Skeletal muscle satellite cell (primary cell): ENCODE results near the gene PHOSPHO1.

Source experiments
- H3K27me3 ChIP-seq: 2 replicates; pipeline ENCODE4 v1.7.0; 2013; ENCODE audit warnings: low read length; ENCODE audit not compliant: control insufficient read depth, insufficient read depth
- H3K36me3 ChIP-seq: 2 replicates; pipeline ENCODE4 v1.7.0; 2013; ENCODE audit warnings: mild to moderate bottlenecking, control low read depth, low read length; ENCODE audit not compliant: insufficient read depth
- H3K4me1 ChIP-seq: 2 replicates; pipeline ENCODE4 v1.7.0; 2013; ENCODE audit warnings: low read length; ENCODE audit not compliant: control insufficient read depth, insufficient read depth
- H3K4me2 ChIP-seq: 2 replicates; pipeline ENCODE4 v1.7.0; 2013; ENCODE audit warnings: mild to moderate bottlenecking, low read length
- H3K4me3 ChIP-seq: 2 replicates; pipeline ENCODE4 v1.7.0; 2013; ENCODE audit warnings: low read length
- H3K9ac ChIP-seq: 2 replicates; pipeline ENCODE4 v1.7.0; 2013; ENCODE audit warnings: mild to moderate bottlenecking, low read depth, low read length, moderate library complexity
- H3K9me3 ChIP-seq: replicated peaks from 2 replicates; pipeline ENCODE4 v1.7.0; 2013; ENCODE audit warnings: mild to moderate bottlenecking, control low read depth, low read length

PHOSPHO1 gene

GRCh38 chr17:49226771-49227435 is 3.7 kb downstream of the PHOSPHO1 start:
- peaks cover 72% of the 10 kb centered on the region for H3K27me3 ChIP-seq
- no peaks in the 10 kb centered on the region for H3K36me3 ChIP-seq
- no peaks in the 10 kb centered on the region for H3K9me3 ChIP-seq
- no peak overlapping the region for H3K4me2 ChIP-seq
- H3K4me1 ChIP-seq, result peaks cover 15% of the 10 kb centered on the region
- no peak overlapping the region for H3K4me3 ChIP-seq
- no peak overlapping the region for H3K9ac ChIP-seq

- Histone ChIP-seq H3K36me3 (no peaks in the 10 kb centered on the region), H3K9me3 (no peaks in the 10 kb centered on the region), H3K27me3 (peaks cover 70% of the 10 kb centered on the region), H3K4me1 (peaks cover 11% of the 10 kb centered on the region), H3K9ac (no peak overlapping the region), H3K4me3 (no peak overlapping the region), H3K4me2 (no peak overlapping the region)
Measured at GRCh38 chr17:49225554-49226236, 4.9 kb downstream of the PHOSPHO1 start.

GRCh38 chr17:49224997-49225337 is 5.6 kb downstream of the PHOSPHO1 start:
- Histone ChIP-seq H3K4me2 (no peak overlapping the region), H3K9ac (no peak overlapping the region)

GRCh38 chr17:49224198-49224996 is 6.2 kb downstream of the PHOSPHO1 start:
- Histone ChIP-seq H3K4me2 (peak overlapping the region; percentile 25), H3K36me3 (no peaks in the 10 kb centered on the region), H3K9me3 (no peaks in the 10 kb centered on the region), H3K4me1 (peaks cover 3% of the 10 kb centered on the region), H3K9ac (no peak overlapping the region), H3K27me3 (peaks cover 68% of the 10 kb centered on the region), H3K4me3 (no peak overlapping the region)

More at GRCh38 chr17:49224997-49225337, 5.6 kb downstream of the PHOSPHO1 start:
- no peaks in the 10 kb centered on the region for H3K9me3 ChIP-seq
- peaks cover 3% of the 10 kb centered on the region for H3K4me1 ChIP-seq
- H3K27me3 ChIP-seq, result peaks cover 70% of the 10 kb centered on the region
- no peak overlapping the region for H3K4me3 ChIP-seq
- H3K36me3 ChIP-seq, result no peaks in the 10 kb centered on the region

- Histone ChIP-seq H3K27me3 (peaks cover 75% of the 10 kb centered on the region), H3K36me3 (no peaks in the 10 kb centered on the region), H3K4me2 (peak overlapping the region; percentile 44), H3K9ac (no peak overlapping the region), H3K4me3 (no peak overlapping the region), H3K4me1 (peaks cover 3% of the 10 kb centered on the region), H3K9me3 (no peaks in the 10 kb centered on the region)
Measured at GRCh38 chr17:49223517-49224197, 6.9 kb downstream of the PHOSPHO1 start.

GRCh38 chr17:49223168-49223516 is 7.4 kb downstream of the PHOSPHO1 start:
- Histone ChIP-seq H3K4me2 (peak overlapping the region; percentile 44), H3K4me3 (no peak overlapping the region), H3K4me1 (peaks cover 3% of the 10 kb centered on the region), H3K9me3 (no peaks in the 10 kb centered on the region), H3K27me3 (peaks cover 78% of the 10 kb centered on the region), H3K9ac (no peak overlapping the region), H3K36me3 (no peaks in the 10 kb centered on the region)

GRCh38 chr17:49219987-49220386 is 10.6 kb downstream of the PHOSPHO1 start:
- H3K4me3 ChIP-seq, result no peak overlapping the region
- H3K4me1 ChIP-seq, result peaks cover 3% of the 10 kb centered on the region
- H3K9me3 ChIP-seq, result no peaks in the 10 kb centered on the region
- H3K9ac ChIP-seq, result no peak overlapping the region
- peaks cover 54% of the 10 kb centered on the region for H3K27me3 ChIP-seq
- no peak overlapping the region for H3K4me2 ChIP-seq
- no peaks in the 10 kb centered on the region for H3K36me3 ChIP-seq

GRCh38 chr17:49218941-49219913 is 11.4 kb downstream of the PHOSPHO1 start:
- no peak overlapping the region for H3K4me2 ChIP-seq
- H3K9ac ChIP-seq, result no peak overlapping the region
- H3K4me3 ChIP-seq, result no peak overlapping the region
- H3K36me3 ChIP-seq, result no peaks in the 10 kb centered on the region
- H3K9me3 ChIP-seq, result no peaks in the 10 kb centered on the region
- H3K4me1 ChIP-seq, result peaks cover 3% of the 10 kb centered on the region
- peaks cover 47% of the 10 kb centered on the region for H3K27me3 ChIP-seq

- no peaks in the 10 kb centered on the region for H3K4me1 ChIP-seq
- H3K4me3 ChIP-seq, result no peak overlapping the region
Measured at GRCh38 chr17:49217651-49218413, 12.8 kb downstream of the PHOSPHO1 start.

GRCh38 chr17:49216953-49217650 is 13.5 kb downstream of the PHOSPHO1 start:
- Histone ChIP-seq H3K27me3 (peaks cover 44% of the 10 kb centered on the region), H3K4me1 (no peaks in the 10 kb centered on the region), H3K9ac (no peak overlapping the region)

More at GRCh38 chr17:49217651-49218413, 12.8 kb downstream of the PHOSPHO1 start:
- no peak overlapping the region for H3K9ac ChIP-seq
- no peaks in the 10 kb centered on the region for H3K36me3 ChIP-seq
- H3K4me2 ChIP-seq, result no peak overlapping the region
- H3K27me3 ChIP-seq, result peaks cover 44% of the 10 kb centered on the region
- no peaks in the 10 kb centered on the region for H3K9me3 ChIP-seq

More at GRCh38 chr17:49216953-49217650, 13.5 kb downstream of the PHOSPHO1 start:
- Histone ChIP-seq H3K4me2 (no peak overlapping the region), H3K4me3 (no peak overlapping the region), H3K9me3 (no peaks in the 10 kb centered on the region), H3K36me3 (no peaks in the 10 kb centered on the region)
